Superior temporal gyrus (tissue), 1 donor: Measurements from ENCODE around the gene BAMBI.

Source experiments
- DNase-seq: peaks from one replicate; pipeline ENCODE4 v3.0.0-alpha.2; 2016; ENCODE audit errors: extremely low spot score

BAMBI gene

DNA sequence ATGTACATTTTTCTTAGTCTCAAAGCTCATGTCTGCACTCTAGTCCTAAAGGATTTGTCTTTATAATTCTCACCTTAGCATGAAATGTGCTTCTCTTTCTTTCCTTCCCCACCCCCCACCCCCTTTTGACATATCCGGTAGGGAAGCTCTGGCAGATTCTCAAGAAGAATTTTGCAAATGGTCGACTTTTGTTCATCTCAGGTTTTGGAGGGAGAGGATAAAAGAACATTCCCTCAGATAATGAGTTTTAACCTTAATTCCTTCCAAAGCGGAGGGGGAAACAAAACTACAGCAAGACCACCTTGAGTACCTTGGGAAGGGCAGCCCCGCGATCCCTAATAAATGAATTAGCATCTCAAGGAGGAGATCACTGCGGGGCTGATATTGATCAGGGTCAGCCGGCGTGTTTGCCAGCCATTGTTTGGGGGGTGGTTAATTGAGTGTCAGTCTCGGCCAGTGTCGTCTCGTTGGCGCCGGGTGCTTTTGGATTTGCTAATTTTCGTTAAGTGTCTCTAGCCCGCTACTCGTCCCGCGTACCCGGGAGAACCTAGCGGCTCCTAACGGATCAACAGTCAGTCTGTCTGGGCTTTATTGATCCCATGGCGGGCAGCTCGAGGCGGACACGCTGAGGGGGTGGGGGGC is 874 bp upstream of the BAMBI start:
- DNase-seq, result no peak

GRCh38 chr10:28677888-28678686 is 766 bp downstream of the BAMBI start:
- DNase-seq, result peak; percentile 59

DNA sequence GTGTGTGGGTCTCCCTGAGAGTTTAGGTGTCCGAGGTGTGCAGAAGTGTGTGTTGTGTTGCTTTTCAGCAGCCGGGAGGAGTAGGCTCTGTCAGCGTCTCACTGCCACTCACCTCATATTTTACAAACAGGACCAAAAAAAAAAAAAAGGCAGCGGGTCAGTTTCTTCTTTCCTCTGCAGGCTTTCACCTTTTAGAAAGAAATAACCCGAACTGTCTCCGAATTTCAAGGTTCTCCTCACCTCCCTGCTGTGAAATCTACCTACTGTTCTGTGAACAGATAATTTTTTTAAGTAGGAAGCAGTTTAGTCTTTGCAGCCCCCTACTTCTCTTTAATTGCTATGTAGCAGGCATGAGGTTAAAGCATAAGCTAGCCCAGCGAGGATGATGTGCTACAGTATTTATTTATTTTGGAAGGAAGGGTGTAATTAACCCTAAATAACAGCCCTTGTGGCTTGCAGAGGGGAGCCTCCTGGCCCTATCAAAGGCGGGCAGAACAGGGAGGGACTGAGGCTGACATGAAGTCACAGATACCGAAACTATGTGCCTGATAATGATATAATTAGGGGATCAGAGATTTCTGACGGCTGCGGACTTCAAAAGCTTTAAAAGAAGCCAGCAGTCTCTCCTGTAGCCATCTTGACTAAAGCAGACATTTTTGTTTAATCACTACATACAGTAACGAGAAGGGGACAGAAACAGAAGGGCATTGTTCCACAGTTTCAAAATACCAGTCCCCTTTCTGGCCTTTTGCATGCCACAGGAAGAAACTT is 1.6 kb downstream of the BAMBI start:
- DNase-seq, result no peak

- no peak for DNase-seq
These were observed 2.4 kb downstream of the BAMBI start for GRCh38 chr10:28679581-28680357.

GRCh38 chr10:28680358-28680752 is 3.0 kb downstream of the BAMBI start:
- DNase-seq, result no peak

DNA sequence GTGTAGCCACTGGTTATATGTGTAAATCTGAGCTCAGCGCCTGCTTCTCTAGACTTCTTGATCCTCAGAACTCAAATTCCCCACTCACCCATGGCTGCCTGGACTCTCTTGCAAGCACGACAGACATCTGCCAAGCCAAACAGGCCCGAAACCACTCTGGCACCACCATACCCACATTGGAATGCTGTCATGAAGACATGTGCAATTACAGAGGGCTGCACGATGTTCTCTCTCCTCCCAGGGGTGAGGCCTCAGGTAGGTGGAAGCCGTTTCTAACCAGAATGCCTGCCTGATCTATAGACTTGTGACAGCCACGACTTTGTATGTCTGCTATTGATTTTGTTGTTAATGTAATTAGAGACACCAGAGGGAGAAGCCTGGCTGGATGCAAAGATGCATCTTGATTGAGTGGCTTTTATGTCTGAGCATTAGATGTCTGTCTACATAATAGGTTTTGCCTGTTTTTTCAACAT is 4.0 kb downstream of the BAMBI start:
- no peak for DNase-seq

DNA sequence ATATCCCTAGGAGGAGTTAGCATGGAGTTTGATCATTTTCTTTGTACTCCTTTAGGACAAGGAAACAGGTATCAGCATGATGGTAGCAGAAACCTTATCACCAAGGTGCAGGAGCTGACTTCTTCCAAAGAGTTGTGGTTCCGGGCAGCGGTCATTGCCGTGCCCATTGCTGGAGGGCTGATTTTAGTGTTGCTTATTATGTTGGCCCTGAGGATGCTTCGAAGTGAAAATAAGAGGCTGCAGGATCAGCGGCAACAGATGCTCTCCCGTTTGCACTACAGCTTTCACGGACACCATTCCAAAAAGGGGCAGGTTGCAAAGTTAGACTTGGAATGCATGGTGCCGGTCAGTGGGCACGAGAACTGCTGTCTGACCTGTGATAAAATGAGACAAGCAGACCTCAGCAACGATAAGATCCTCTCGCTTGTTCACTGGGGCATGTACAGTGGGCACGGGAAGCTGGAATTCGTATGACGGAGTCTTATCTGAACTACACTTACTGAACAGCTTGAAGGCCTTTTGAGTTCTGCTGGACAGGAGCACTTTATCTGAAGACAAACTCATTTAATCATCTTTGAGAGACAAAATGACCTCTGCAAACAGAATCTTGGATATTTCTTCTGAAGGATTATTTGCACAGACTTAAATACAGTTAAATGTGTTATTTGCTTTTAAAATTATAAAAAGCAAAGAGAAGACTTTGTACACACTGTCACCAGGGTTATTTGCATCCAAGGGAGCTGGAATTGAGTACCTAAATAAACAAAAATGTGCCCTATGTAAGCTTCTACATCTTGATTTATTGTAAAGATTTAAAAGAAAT is 4.8 kb downstream of the BAMBI start:
- no peak for DNase-seq

DNA sequence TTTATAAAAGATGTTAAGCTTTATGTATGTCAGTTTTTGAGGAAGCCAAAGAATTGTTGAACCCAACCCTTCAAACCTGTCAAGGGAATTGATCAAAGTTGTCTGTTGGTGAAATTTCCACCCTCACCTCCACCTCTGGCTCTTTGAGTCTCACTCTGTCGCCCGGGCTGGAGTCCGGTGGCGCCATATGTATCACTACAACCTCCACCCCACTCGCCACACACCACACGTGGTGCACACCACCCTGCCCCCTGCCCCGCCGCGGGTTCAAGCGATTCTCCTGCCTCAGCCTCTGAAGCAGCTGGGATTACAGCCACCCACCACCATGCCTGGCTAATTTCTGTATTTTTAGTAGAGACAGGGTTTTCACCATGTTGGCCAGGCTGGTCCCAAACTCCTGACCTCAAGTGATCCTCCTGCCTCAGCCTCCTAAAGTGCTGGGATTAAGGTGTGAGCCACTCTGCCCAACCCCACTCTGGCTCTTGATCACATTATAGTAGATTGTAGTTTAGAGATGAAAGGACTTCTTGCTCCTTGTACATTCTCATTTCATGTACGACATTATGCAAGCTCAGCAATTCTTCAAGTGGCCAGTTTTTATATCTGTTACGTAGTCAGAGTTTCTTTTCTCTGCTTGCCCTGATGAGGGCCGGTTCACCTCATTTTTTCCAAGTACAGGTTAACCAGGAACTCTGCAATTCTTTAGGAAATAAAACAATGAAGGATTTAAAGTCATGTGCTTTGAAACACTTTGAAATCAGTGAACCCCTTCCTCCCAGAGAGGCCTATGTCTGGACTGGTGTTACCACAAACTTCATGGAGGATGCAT is 7.0 kb downstream of the BAMBI start:
- DNase-seq, result no peak

DNA sequence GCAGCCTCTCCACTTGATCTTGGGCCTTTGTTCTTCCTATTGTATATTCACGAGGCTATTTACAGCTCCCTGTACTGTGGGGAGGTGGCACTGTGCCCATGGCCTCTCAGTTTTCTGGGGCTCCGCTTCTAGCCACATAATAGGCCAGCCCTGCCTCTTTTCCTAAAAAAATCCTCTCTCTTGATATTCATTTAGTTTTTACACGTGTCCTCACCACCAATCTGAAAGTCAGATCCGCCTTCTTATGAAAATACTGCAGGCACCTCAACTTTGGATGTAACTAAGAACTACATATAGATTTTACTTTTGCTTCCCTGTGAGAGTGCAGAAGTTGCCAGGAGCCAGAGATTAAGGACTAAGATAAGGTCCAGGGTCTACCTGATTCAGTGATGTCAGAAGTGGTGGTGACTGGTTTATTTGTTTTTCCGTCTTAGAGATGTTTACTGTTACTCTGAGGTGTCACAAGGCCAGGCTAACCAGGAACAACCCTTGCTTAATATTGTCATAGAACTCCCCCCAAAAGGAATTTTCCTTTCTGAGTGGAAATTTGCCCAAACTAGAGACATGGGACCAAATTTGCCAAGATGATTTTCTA is 7.8 kb downstream of the BAMBI start:
- DNase-seq, result no peak

DNA sequence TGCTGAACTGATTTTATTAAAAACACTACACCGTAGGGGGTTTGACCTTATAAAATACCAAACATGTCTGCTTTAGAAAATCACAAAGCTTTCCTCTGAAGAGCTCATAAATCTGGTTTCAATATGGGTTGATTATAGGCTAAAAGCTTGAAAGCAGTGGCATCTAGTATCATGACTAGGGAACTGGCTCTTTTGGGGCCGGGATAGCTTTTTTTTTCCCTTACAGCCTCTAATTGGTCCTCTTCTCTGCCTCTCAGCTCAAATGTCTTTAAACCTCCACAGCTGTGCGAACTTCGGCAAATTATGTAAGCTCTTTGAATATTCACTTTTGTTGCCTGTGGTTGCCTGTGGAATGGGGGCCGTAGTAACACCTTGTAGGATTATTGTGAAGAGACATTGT is 8.4 kb downstream of the BAMBI start:
- DNase-seq, result no peak

DNA sequence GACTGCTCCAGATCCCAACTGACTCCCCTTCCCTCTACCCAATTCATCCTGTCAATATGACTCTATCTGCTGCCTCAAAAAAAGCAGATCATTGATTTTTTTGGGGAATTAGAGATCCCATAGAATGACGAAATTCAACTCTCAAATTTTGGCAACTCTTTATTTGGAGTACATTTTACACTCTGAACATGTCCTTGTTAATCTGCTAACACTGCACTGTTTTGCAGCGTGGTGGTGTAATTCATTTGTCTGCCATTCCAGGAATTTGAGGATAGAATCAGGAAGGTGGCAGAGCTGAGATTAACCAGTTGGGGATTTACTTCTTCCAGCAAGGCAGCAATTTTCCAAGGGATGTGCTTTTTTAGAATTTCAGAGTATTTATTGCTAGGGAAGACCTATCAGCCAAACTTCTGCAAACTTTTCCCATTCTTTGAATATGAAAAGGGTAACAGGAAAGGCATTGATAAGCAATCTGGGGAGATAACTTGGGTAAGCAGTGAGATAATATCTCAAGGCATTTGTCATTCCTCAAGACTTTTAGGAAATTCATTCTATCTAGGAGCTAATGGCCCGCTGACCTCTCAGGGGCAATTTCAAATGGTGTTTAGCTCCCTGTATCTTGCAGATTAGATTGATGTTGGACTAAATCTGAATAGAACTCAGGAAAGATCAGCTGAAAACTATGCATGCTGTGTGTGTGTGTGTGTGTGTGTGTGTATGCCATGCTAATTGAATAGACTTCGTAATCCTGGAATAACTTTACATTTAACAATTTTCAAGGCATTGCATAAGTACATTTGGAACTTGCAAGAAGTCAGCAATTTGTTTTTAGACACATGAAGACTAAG is 9.7 kb downstream of the BAMBI start:
- DNase-seq, result peak; percentile 12

DNA sequence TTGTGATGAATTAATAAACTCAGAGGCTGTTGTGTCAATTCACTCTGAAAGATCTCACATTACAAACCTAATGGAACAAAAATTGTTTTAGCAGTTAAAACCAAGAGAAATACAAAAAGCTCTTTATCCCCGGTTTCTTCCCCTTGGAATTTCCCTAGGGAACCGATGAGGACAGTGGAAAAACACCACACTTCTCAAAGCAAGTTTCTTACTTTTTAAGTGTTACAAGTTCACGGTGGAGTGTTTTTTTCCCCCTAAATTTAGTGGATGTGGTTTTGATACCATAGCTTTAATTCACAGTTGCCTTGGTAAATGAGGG is 10.3 kb downstream of the BAMBI start:
- no peak for DNase-seq

DNA sequence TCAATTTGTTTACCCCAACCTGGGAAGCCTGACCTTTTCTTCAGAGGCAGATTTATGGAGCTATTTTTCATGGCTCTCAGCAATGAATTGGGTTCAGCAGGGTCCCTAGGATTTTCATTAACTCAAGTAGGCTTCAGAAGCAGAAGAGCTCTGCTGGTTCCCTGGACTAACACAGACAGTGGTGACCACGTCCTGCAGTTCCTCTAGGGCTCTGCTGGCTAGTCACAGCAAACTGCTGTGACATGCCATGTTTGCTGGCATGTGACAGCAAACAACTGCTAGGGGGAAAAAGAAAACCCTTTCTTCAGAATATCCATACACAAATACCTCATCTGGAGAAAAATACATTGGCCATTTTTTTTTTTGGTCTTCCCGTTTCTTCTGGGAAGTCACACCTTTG is 13.2 kb downstream of the BAMBI start:
- DNase-seq, result no peak

DNA sequence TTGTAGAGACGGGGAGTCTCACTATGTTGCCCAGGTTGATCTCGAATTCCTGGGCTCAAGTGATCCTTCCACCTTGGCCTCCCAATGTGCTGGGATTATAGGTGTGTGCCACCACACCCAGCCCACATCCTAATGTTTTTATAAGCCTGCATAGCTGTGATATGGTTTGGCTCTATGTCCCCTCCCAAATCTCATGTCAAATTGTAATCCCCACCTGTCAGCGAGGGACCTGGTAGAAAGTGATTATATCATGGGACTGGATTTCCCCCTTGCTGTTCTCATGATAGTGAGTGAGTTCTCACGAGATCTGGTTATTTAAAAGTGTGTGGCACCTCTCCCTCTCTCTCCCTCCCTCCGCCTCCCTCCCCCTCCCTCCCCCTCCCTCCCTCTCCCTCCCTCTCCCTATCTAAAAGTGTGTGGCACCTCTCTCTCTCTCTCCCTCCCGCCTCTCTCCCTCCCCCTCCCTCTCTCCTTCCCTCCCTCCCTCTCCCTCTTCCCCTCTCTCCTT is 13.9 kb downstream of the BAMBI start:
- DNase-seq, result no peak

DNA sequence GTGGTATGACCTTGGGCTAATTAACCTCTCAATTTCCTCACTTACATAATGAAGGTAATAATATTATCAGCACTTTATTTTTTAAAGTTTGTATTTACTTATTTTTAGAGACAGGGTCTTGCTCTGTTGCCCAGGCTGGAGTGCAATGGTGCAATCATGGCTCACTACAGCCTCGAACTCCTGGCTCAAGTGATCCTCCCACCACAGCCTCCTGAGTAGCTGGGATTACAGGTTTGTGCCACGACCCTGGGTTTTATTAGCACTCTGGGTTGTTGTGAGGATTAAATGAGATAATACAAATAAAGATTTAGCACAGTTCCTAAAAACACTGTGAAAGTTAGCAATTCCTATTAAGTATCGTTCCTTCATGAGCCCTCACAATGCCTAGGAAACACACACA is 14.7 kb downstream of the BAMBI start:
- DNase-seq, result no peak

DNA sequence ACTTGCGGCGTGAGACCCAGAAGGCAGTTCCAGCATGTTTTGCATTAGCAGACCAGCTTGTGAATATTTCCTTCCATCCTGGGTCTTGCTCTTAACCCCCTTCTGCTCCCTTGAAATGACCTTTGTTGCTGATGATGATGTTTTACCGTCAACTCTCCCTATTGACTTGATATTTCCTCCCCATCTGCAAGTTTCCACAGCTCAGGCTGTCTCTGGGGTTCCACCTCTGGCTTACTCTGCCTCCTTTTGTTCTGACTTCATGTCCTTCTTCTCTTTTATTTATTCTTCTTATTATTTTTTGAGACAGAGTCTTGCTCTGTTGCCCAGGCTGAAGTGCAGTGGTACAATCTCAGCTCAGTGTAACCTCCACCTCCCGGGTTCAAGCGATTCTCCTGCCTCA is 17.2 kb downstream of the BAMBI start:
- DNase-seq, result no peak

- no peak for DNase-seq
These were observed 20.8 kb downstream of the BAMBI start for GRCh38 chr10:28698075-28698474.

GRCh38 chr10:28704464-28705161 is 27.3 kb downstream of the BAMBI start:
- no peak for DNase-seq
